GM18870 (cell line): ENCODE measurements around the gene IFNAR2.
"Not testable (repeated sequence)": the region's sequence is repeated elsewhere in the genome, so short reads cannot be mapped to it uniquely, and the experiment has no call there.

Experiments used
- ATAC-seq: cut with Tn5 transposase; IDR thresholded peaks from one replicate; pipeline ENCODE4 v1.9.1; 2021; ENCODE audit warnings: moderate library complexity; ENCODE audit not compliant: unreplicated experiment

IFNAR2 gene

DNA sequence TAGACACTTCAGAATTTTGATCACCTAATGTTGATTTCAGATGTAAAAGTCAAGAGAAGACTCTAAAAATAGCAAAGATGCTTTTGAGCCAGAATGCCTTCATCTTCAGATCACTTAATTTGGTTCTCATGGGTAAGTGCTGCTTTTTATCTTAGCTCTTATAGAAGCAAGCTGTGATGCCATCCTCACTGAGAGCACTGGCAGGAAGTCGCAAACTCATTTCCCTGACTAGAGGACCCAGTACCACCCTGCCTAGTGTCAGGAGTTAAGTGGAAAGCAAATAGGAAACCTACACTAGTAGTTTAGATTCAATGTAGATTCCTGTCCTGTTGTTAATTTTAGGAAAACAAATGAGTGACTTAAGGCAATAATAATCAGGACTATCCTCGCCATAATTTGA, 12.1 kb downstream of the IFNAR2 start:
- no peak for ATAC-seq

DNA sequence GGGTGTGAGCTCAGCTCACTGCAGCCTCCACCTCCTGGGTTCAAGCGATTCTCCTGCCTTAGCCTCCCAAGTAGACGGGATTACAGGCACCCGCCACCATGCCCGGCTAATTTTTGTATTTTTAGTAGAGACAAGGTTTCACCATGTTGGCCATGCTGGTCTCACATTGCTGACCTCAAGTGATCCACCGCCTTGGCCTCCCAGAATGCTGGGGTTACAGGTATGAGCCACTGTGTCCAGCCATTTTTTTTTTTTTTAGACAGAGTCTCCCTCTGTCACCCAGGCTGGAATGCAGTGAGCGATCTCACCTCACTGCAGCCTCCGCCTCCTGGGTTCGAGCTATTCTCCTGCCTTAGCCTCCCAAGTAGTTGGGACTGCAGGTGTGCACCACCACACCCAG, 13.1 kb downstream of the IFNAR2 start:
- not testable (repeated sequence) for ATAC-seq

DNA sequence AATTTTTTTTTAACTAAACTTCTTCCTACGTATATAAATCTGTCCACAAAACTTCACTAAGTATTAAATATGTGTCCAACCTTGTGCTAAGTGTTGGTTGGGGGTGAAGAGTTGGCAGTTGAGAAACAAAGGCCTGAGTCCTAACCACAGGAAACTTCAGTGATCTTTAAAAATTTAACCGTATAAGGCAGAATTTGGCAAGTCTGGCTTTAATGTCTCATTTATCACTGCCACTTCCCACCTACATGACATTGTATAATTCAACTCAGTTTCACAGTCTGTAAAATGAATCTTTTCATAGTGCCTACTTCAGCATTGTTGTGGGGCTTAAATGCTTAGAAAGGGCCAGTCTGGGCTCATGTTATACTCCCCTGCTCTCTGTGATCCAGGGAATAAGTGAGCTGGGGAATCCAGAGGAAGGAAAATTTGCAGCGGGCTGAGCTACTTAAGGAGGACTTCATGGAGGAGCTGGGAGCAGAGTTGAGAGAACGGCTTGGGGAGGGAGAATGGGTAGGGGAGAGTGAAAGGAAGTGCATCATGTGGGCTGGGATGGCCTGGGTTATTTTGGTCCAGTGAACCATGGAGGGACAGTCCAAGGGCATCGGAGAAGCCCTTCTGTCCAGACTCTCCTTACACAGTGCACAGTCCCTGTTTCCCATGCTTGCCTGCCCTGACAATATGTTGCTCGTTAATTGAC, 14.5 kb downstream of the IFNAR2 start:
- ATAC-seq, result no peak

DNA sequence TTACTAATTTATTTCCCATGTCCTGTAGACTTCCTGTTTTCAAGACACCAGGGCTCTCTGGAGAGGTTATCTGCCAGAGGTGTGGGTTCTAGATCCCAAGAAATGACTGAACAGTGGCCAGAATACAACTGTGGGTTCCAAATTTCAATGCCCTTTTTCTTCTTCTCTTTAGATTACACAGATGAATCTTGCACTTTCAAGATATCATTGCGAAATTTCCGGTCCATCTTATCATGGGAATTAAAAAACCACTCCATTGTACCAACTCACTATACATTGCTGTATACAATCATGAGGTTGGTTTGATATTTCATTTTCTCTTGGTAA, 15.0 kb downstream of the IFNAR2 start:
- ATAC-seq, result no peak

DNA sequence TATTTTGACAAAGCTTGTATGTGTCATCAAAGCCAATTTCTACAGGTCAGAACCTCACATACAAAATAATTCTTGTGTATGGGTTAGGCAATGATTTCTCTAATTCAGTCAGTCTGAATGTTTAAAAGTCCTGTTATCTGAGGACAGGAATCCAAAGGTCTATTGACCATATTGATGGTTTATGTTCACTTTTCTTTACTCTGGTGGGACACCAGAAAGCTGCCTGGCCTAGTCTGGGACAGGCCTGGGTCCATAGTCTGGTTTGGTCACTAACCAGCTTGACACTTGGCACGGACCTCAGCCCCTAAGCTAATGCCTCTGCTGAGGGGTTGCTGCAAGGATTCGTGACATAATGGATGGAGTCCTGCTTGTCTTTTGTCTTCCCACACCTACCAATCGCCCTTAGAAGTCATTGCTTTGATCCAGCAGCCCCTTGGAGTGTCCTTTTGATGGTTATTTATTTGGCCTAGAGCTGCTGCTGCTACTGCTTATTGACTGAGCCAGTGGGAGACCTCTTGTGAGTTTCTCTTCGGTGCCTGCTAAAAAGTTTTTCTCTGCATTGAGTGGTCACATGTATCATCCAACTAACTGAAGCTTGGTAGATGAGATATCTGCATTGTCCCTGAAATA, 15.7 kb downstream of the IFNAR2 start:
- no peak for ATAC-seq

DNA sequence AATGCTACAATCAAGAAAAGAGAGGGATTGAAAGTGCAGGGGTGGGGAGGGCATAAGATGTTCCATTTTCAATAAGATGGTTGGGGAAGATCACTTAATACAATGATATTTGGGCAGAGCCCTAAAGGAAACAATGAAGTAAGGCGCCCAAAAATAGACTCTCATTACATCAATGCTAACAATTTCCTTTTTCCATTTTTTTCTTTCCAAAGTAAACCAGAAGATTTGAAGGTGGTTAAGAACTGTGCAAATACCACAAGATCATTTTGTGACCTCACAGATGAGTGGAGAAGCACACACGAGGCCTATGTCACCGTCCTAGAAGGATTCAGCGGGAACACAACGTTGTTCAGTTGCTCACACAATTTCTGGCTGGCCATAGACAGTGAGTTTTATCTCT, 16.8 kb downstream of the IFNAR2 start:
- ATAC-seq, result no peak

DNA sequence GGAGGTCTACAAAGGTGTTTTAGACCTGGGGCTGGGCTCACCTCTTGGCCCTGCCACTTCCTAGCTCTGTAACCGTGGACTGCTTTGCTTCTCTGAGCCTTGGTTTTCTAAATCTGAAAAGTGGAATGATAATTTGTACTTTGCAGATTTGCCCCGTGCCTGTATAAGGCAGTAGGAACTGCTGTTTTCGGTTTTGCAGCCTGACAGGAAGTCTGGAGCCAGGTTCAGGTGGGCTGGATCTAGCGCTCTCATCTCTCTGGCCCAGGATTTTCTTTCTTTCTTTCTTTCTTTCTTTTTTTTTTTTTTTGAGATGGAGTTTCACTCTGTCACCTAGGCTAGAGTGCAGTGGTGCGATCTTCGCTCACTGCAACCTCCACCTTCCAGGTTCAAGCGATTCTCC, 17.2 kb downstream of the IFNAR2 start:
- ATAC-seq, result no peak

DNA sequence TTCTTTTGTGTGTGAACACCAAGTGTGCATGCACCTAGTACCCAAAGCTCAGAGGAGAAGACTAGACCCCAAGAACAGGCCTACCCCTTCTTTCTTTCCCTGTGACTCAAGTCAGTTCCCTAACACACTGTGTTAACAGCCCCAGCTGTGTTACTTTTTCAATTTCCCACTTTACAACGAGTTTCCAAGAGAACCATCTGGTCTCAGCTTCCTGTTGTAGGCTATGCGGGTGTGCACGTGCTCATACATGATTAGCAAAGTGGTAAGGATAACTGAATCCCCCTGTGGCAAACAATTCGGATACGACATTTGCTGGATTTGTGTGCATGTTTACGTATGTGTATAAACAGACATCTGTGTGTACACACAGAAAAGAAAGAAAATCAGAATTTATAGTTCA, 17.9 kb downstream of the IFNAR2 start:
- no peak for ATAC-seq

DNA sequence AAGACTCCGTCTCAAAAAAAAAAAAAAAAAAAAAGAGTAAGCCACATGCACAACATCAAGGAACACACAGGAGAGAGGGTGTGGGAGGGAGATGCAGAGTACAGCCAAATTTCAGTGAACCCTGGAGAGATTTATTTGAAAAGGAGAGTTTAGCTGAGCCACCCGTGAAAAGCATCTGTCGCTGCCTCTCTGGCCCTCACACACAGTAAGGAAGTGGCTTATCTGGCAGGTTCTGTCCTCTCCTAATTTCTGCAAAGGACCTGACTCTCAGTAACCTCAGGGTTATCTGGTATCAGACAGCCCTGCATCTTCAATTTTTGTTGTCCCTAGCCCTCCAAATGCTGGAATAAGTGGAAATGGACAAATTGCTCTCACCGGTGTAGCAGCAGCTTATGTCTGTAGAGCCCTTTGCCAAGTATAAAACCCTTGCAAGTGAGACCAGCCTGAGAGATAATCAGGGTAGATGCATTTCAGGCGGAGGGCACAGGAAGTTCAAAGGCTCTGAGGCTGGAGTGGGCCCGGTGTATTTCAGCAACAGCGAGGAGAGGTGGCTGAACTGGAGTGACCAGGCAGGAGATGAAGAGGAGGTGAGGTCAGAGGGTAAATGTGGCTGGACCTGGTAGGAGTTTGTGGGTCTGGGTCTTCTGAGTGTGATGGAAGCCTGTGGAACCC, 19.7 kb downstream of the IFNAR2 start:
- no peak for ATAC-seq

DNA sequence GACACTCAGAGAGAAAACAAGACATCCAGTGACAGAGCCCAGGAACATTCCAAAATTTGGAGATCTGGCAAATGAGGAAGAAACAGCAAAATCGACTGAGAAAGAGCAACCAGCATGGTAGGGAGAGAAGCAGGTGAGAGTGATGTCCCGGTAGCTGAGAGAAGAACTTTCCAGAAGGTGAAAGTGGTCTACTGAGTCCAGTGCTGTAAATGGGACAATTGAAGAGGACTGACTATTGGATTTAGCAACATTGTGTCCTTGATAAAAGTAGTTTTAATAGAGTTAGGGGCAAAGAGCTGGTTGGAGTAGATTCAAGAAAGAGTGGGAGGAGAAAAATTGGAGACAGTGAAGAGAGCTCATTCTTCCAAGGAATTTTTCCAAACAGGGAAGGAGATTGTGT, 21.4 kb downstream of the IFNAR2 start:
- ATAC-seq, result no peak

DNA sequence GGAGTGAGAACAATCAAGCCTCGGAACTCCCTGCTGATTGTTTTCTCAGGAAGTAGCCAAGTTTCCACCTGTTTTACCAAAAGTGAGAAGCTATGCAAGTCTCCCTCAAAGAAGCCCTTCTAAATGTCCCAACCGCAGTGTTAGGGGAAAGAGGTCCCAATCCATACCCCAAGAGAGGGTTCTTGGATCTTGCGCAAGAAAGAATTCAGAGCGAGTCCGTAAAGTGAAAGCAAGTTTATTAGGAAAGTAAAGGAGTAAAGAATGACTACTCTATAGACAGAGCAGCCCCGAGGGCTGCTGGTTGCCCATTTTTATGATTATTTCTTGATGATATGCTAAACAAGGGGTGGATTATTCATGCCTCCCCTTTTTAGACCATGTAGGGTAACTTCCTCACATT, 23.6 kb downstream of the IFNAR2 start:
- ATAC-seq, result not testable (repeated sequence)

DNA sequence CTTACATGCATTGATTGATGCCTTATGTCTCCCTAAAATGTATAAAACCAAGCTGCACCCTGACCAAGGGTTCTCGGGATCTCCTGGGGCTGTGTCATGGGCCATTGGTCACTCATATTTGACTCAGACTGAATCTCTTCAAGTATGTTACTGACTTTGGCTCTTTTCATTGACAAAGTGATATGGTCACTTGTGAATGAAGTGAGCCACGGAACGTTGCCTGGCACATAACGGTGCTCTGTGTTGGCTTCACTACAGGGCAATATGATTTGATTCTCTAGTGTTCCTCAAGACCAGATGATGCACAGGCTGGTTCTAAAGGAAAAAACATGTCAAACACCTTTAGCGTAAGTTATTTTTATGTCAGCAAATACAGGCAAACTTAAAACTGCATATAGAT, 25.0 kb downstream of the IFNAR2 start:
- ATAC-seq, result no peak

DNA sequence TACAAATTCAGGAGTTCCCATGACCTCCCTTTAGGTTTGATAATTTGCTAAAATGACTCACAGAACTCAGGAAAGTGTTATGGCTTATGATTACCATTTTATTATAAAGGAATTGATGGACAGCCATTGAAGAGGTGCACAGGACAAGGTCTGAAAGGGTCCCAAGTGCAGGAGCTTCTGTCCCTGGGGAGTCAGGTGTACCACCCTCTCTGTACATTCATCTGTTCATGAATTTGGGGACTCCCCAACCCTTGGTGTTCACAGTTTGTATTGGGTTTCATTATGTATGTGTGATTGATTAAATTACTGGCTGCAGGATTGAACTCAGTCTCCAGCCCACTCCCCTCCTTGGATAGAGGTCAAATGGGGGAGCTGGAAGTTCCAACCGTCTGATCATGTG, 25.7 kb downstream of the IFNAR2 start:
- ATAC-seq, result no peak

DNA sequence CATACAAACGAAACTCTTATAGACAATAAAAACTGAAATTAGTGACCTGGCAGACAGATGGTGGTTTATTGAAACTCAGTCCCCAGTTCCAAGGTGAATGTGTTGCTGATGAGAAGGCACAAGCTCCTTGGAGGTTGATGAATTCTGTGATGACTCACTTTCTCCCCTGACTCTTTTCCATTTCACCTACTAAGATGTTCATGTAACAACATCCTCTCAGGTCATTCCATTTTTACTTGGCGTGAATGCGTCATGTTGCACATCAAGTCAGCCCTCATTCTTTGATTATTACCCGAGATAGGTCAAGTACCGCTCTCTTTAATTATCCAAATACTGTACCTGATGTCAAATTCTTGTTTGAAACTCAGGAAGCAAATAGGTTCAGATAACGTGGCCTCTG, 26.3 kb downstream of the IFNAR2 start:
- no peak for ATAC-seq

DNA sequence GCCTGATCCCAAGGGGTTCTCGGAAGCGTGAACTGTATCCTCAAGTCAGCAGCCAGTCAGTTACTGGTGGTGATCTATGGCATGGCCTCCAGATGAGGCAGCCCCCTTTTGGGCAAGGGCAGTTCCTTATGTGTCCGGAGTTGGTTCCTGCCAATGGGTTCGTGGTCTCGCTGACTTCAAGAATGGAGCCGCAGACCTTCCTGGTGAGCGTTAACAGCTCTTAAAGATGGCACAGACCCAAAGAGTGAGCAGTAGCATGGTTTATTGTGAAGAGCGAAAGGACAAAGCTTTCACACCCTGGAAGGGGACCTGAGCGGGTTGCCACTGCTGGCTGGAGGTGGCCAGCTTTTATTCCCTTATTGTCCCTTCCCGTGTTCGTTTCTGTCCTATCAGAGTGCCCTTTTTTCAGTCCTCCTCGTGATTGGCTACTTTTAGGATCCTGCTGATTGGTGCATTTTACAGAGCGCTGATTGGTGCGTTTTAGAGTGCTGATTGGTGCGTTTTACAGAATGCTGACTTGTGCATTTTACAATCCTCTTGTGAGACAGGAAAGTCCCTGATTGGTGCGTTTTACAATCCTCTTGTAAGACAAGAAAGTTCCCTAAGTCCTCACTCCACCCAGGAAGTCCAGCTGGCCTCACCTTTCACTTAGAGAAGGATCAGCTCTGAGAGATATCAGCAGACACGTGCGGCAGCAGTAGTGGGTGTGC, 27.5 kb downstream of the IFNAR2 start:
- ATAC-seq, result no peak

DNA sequence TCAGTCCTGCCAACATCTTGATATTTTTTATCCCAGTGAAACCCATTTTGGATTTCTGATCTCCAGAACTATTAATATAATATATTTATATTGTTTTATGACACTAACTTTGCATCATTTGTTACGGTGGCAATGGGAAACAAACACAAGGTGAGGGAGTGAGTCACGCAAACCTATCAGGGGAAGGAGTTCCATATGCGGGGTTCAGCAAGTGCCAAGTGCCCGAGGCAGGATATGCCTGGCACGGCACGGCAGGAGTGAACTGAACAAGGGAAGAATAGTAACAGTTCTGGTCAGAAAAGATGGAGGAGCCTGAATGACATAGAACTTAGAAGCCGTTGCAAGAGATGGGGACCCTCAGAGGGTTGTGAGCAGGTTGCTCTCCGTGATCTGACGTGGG, 28.7 kb downstream of the IFNAR2 start:
- ATAC-seq, result no peak

DNA sequence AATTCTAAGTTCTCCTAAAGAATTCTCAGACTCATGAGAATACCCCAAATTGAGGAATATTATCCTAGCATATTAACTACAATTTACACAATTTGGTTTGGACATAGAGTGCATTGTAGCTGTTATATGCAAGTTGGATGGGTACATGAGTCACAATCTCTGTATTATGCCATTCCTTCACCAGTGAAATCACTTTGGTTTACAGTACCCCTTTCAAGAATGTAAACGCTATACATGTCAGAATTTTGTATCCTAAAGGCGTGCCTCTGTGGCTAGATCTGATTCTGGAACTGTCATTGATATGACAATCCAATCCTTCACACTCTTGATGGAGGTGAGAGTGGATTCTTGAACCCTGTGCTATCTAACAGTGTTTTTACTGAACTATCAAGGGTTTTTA, 29.7 kb downstream of the IFNAR2 start:
- no peak for ATAC-seq

DNA sequence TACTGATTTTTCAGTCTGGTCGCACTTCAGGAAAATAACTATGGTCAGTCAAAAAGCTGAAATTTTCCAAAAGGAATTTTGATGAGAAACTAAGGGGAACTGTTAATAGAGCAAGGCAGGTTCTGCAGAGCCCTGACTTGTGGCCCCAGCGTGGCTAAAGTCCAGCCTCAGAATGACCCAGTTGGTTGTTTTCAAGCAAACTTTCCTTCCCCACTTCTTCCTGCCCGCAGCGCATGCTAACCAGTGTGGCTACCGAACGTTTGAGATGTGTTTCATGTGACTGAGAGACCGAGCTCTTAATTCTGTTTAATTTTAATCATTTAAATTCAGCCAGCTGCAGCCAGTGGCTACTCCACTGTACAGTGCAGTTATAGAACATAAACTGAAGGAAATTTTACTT, 30.3 kb downstream of the IFNAR2 start:
- ATAC-seq, result no peak

DNA sequence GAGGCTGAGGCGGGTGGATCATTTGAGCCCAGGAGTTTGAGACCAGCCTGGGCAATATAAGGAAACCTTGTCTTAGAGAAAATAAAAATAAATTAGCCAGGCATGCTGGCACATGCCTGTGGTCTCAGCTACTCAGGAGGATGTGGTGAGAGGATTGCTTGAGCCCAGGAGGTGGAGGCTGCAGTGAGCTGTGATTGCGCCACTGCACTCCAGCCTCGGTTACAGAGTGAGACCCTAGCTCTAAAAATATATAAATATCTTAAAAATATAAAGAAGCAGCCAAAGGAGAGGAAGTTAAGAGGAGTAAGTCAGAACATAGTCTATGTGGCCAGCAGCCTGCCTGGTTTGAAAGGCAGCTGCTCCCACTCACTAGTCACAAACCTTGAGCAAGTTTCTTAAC, 31.9 kb downstream of the IFNAR2 start:
- ATAC-seq, result no peak

DNA sequence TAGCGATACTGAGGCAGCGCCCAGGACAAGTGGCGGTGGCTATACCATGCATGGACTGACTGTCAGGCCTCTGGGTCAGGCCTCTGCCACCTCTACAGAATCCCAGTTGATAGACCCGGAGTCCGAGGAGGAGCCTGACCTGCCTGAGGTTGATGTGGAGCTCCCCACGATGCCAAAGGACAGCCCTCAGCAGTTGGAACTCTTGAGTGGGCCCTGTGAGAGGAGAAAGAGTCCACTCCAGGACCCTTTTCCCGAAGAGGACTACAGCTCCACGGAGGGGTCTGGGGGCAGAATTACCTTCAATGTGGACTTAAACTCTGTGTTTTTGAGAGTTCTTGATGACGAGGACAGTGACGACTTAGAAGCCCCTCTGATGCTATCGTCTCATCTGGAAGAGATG, 33.2 kb downstream of the IFNAR2 start:
- no peak for ATAC-seq

DNA sequence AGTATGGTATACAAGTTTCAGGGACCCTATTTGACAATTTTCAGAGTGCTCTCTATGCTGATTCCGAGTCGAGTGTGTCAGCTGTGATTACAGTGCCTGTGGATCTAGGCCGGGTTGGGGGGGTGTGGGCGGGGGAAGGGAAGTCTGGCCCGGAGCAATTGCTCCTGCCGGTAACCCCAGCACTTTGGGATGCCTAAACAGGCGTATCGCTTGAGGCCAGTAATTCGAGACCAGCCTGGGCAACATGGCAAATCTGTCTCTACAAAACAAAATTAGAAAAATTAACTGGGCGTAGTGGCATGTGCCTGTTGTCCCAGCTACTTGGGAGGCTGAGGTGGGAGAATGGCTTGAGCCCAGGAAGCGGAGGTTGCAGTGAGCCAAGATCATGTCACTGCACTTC, 34.8 kb downstream of the IFNAR2 start:
- no peak for ATAC-seq

DNA sequence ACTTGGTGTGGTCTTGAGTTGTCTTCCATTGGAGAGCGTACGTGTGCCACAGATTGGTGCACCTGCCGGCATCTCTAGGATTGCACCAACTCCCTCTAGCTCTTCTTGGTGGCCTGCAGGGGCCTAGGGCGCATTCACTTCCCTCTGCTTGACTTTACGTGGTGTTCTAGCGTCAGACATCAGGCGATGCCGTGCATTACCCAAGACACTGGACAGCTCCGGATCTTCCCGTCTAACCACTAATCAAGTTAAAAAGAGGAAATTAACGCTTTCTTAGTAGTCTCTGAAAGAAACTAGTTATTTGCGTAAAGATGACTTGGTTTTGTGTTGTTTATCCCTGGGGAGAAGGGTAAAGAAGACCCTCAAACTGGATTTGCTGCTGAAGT, 35.9 kb downstream of the IFNAR2 start:
- no peak for ATAC-seq
